DMS153 (cell line): ENCODE measurements around the gene TBC1D1.
"Not testable (repeated sequence)": the region's sequence is repeated elsewhere in the genome, so short reads cannot be mapped to it uniquely, and the experiment has no call there.

Experiments used
- DNase-seq: peaks from one replicate; lab custom pipeline; 2025; lab: John Stamatoyannopoulos, UW

TBC1D1 gene

GRCh38 chr4:38016698-38017097 lies 125.8 kb downstream of the TBC1D1 start:
- no peak for DNase-seq

DNA sequence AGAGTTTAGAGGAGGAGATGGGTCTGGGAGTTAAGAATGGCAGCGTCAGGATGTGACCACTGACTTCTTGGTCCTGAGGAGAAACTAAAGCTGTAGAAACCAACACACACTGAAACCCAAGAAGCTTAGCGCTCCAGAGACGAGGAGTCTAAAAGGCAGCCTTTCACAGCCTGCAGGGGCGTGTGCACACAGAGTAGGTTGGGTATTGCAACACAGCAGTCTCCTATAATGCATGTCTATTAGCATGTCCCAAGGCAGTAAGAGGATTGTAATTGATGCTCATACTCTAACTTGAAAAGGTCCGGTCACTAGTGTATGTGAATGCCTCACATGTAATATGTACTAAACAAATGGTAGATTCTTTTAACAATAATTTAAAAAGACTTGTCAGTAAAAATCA lies 126.7 kb downstream of the TBC1D1 start:
- DNase-seq: no peak

- no peak for DNase-seq
These were observed 129.5 kb downstream of the TBC1D1 start for GRCh38 chr4:38020386-38020785.

DNA sequence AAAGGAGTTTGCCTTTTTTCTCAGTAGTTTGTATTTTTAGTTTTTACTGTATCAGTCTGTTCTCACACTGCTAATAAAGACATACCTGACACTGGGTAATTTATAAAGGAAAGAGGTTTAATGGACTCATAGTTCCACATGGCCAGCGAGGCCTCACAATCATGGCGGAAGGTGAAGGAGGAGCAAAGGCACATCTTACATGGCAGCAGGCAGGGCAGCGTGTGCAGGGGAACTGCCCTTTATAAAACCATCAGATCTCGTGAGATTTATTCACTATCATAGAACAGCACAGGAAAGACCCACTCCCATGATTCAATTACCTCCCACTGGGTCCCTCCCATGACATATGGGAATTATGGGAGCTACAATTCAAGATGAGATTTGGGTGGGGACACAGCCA lies 130.1 kb downstream of the TBC1D1 start:
- not testable (repeated sequence) for DNase-seq

GRCh38 chr4:38021751-38022150 lies 130.9 kb downstream of the TBC1D1 start:
- no peak for DNase-seq

- DNase-seq: no peak
These were observed 132.7 kb downstream of the TBC1D1 start for GRCh38 chr4:38023347-38024205.

- DNase-seq: no peak
These were observed 133.3 kb downstream of the TBC1D1 start for GRCh38 chr4:38024206-38024509.

DNA sequence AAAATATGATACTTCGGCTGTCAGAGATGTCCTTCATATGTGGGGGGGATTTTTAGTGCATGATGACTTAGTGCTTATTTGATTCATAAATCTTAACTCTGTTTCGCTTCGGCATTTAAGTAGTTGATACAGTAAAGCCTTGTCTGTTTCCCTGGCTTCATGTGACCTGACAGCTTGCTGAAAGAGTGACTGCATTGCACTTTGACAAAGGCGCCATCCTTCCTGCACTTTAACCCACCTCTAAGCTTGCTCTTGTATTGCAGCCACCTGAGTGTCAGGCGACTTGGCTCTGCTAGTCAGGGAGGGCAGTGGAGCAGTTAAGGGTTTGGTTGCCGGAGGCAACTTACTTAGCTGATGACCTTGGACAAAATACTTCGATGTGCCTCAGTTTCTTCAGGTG lies 134.8 kb downstream of the TBC1D1 start:
- no peak for DNase-seq

GRCh38 chr4:38026158-38026740 lies 135.4 kb downstream of the TBC1D1 start:
- DNase-seq: no peak

DNA sequence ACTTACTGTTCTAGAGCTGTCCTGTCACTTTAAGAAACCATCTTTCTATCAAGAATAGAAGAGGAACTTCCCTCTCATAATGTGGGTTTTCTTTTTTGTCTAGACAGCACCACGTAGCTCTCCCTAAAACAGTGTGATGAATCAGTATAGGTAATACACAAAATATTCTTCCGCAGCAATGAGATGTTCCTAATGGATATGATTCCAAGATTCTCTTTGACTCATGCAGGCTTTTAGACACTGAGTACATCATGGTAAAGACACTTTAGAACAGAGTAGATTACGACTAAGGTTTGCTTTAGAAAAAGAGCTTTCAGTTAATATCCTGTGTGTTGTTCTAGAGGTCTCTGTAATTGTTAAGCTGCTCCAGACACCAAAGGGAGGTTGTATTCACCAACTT lies 139.1 kb downstream of the TBC1D1 start:
- no peak for DNase-seq

- no peak for DNase-seq
These were observed 144.3 kb downstream of the TBC1D1 start for GRCh38 chr4:38034986-38035882.

DNA sequence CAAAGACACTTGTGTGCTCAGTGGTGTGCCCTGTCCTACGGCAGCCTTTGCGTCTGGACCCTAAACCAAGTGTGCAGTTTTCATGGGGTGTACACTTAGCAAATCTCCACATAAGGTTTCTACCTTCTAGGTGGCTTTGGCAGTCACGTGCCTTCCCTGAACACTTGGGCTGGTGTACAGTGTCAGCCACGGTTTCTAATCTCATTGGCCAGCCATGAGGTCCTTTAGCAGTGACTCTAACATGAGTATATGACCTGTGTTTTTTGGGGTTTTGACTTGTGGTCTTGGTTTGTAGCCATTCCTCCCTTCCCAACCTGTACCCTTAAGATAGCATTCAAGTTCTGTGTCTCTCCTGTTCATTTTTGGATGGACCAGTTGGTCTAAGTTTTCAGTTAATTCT lies 145.7 kb downstream of the TBC1D1 start:
- DNase-seq: no peak

DNA sequence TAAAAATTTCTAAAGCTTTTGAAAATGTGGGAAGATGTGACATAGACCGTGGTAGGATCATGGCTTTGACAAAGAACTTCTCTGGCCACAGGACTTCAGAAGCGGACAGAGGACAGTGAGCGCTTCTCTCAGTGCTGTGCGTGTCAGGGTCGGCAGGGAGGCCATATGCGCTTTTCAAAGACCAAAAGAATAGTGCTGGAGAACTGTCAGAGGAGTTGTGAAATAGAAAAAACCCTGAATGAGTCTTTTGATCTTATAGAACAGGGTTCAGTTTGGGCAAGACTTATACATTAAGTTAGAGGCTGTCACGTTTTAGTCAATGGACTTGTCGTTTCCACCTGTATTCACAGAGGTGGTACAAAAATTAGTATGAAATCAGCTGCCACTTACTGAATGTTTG lies 146.7 kb downstream of the TBC1D1 start:
- no peak for DNase-seq

GRCh38 chr4:38040619-38041018 lies 149.7 kb downstream of the TBC1D1 start:
- DNase-seq: no peak

- DNase-seq: no peak
These were observed 153.2 kb downstream of the TBC1D1 start for GRCh38 chr4:38044060-38044459.

DNA sequence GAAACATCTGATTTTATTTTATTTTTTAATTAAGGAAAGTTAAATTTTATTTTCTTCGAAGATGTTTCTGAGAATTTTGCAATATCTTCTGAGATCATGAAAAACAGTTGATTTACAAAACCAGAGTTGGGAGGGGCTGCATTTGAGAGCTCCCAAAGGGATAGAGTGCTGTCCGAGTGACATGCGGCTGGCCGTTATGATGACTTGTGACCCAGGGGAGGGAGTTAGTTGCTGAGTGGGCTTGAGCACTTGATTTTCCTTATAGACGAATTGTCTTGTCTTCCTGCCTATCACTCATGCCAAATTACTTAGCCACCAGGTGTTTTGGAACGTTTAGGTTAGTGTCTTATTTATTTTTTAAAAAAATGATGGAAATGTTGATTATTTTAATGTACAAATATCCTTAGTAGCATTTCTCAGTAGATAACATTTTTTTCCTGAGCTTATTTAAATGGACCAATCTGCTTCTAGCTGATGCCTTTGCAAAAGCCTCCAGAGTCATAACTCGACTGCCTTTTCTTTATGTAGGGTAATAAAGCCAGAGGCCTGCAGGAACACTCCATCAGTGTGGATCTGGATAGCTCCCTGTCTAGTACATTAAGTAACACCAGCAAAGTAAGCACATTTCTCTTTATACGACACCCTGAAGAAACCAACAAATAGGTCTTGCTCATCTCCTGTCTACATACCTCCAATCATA lies 154.6 kb downstream of the TBC1D1 start:
- no peak for DNase-seq

DNA sequence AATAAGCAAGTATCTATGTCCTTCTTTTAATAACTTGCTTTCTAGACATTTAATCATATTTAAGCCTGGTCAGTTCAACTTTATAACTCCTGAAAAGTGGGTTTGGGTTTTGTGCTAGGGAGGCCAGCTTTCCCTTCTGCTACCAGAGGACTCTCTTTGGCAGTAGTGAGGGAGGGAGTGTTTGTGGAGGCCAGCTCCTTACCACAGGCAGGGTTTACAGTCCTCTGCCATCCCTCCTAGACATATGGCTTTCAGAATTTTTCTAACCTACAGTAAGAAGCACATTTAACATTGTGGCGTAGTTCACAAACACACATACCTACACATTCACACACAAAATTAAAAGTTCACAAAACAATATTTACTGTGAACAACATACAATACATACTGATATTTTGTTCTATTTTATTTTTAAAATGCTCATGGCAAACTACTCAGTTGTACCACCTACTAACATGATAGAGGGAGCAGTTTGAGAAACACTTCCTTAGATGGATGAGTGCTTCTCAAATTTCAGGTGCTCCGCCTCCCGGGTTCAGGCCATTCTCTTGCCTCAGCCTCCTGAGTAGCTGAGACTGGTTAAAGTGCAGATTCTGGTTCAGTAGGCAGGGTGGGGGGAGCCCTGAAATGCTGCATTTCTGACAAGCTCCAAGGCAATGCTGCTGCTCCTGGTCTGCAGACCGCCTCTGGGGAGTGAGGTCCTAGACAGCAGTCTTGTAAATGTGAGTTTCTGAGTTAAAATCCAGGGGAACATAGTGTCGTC lies 156.0 kb downstream of the TBC1D1 start:
- DNase-seq: no peak

DNA sequence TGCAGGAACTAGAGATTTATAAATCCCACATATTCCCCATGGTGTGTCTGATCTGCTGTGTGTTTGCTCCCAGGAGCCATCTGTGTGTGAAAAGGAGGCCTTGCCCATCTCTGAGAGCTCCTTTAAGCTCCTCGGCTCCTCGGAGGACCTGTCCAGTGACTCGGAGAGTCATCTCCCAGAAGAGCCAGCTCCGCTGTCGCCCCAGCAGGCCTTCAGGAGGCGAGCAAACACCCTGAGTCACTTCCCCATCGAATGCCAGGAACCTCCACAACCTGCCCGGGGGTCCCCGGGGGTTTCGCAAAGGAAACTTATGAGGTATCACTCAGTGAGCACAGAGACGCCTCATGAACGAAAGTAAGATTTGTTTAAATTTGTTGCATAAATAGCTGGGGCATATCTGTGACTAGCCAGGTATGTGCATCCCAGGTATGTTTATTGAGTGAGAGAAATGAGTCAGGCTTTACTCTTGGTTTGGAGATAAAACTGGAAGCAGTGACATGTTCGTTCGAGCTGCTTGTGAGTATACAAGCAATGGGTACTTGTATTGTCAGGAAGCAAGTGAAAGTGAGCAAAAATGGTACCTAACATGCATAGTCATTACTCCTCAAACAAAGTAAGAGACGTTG lies 158.8 kb downstream of the TBC1D1 start:
- DNase-seq: no peak

DNA sequence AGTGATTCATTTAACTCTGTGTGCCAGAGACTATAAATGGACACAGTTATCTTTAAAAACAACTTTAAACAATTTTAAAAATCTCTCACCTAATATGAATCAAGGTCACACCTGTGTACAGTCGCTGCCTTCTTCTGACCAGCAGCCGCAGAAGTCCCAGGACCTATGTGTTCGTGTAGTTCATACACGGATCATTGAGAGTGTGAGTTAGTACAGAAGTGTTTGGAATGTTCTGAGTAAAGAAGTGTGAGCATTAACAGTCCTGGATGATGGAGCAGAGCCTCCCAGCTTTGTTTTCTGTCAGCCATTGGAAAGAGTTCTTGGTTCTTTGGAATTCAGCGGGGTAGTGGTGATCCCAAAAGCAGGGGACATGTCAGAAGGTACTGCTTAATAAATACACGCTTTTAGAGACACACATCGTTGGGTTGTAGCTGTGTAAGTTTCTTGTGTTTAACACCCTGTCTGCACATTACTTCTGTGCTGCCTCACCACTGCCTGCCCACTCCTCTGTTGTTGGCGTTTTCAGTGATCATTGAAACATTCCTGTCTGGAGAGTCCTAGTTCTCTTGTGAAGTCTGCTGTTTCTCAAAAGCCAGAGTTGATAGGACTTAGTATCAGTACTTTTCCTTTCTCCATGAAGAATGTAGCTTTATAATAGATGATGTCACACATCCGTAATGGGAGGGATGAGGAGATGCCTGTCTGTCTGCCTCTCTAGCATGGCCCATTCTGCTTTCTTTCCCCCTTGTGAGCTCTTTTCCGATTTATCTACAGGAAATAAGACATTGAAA lies 159.9 kb downstream of the TBC1D1 start:
- no peak for DNase-seq

- DNase-seq: no peak
These were observed 164.7 kb downstream of the TBC1D1 start for GRCh38 chr4:38055566-38055965.
